NCI-H2171 treated with DMSO at 0.1 percent for 48 hours (cell line): ENCODE data around the gene CCDC190.
A peak's percentile ranks its signal among the peaks of the same experiment; 100 is the strongest.
"Not testable (repeated sequence)": the region's sequence is repeated elsewhere in the genome, so short reads cannot be mapped to it uniquely, and the experiment has no call there.

ENCODE experiments used
- DNase-seq: peaks from one replicate; lab custom pipeline; 2025; lab: John Stamatoyannopoulos, UW

The CCDC190 gene

DNA sequence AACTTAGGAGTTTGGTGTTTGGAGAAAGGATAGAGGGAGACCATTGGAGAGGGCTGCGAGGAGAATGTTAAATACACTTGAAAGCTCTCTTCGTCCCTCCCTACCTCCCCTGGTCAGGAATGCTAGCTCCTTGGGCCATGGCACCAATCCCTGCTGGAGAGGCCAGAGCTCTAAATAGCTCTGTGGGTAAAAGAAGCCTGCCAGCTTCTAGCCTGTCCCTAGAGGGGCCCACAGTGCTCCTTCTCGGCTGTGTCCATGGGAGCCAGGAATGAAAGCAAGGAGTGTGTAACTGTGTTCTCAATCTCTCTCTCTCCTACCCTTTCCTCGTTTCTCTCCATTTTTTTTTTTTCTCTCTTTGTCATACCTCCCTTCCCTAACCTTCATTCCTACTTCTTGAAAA is at the start of gene CCDC190:
CCDC190 (minus strand) TSS at position 75 of the 400 bp plus-strand sequence. CDS start 1,529 bp downstream, outside the sequence.
- no peak for DNase-seq

- DNase-seq: no peak
These were observed 49.2 kb upstream of the CCDC190 start for GRCh38 chr1:162910161-162910560.

- DNase-seq: no peak
These were observed 47.8 kb upstream of the CCDC190 start for GRCh38 chr1:162908780-162909179.

DNA sequence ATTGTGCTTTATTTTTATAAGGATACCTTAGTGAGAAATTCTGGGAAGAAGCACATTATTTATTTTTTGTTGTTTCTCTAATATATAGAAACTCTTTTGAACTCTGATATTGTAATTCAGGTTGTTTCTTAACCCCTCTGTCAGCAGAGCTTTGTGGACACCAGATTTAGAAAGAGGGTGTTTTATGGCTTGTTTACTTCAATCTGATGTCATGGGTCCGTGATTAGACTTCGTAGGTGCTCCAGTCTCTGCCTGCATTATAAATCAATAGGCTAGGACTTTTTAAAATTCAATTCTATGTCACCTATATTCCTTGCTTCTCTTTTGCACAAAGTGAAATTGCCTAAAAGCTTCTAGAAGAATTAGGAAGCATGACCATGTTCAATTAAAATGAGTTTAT is 47.3 kb upstream of the CCDC190 start:
- no peak for DNase-seq

DNA sequence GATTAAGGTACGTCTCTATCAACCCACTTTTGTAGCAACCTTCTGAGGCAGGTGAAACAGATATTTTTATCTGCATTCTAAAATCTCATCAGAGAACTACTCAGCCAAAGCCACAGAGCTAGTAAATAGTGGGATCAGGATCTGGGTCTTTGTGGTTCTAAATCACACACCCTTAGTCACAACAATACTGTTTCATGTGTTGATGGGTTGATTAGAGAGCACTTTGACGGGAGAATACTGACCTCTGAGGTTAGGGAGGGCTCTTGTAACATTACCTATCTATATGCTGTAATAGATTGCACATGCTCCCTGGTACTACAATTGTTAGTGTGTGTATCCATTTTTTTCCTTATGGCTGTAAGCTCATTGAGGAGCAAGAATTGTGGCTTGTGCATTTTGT is 45.5 kb upstream of the CCDC190 start:
- DNase-seq: no peak

DNA sequence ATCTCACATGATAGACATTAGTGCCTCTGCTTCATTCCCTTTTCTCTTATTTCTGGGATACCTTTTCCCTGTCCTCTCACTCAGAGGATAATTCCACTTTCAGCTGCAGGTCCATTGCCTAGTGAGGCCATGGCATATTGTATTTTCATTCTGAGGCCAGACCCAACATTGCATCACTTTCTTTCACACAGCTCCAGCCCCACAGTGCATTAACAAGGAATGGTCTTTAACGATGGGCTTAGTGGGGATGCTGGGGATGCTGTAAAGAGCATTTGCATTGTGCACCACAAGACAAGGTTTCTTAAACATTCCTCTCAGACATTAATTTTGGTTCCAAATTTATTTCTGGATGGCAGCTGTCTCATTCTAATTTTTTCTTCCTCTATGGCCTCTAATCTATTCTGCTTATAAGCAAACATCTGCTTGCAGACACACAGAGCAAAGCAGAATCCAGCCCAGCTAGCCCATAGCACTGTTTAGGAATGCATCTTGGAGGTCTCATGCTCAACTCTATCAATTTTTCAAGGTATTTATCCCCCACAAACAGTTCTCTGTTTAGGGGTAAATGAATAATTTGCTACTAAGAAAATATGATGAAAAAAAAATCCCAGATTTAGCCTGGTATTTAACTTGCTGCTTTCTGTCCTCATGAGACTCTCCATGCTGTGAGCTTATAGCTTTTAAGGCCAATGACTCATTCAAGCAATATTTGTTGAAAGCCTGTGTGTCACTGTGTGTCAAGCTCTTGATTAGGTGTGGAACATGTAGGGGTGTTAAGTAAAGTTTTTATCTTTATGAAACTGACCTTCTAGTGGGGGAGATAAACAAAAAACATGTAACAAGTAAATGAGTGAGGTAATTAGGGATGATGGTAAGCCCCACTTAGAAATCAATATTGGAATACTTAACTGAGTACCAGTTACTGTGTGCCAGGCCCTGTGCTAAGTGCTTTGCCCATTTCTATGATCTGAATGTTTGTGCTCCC is 44.5 kb upstream of the CCDC190 start:
- DNase-seq: no peak

DNA sequence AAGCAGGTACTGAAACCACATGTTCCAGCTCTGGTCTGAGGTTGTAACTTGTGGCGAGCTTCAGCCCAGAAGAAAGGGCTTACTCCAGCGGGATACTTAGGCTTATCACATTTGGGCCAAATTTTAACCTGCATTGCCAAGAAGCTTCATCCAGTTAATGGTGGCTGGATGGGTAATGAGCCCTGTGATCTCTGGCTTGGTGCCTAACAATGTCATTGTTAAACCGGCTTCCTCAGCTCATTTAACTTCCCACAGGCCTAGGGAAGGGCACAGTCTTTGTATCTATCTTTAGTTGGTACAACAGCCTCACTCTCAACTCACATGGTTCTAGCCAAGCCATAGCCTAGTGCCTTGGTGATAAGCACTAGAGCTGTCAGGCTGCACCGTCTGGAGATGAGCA is 43.6 kb upstream of the CCDC190 start:
- DNase-seq: no peak

DNA sequence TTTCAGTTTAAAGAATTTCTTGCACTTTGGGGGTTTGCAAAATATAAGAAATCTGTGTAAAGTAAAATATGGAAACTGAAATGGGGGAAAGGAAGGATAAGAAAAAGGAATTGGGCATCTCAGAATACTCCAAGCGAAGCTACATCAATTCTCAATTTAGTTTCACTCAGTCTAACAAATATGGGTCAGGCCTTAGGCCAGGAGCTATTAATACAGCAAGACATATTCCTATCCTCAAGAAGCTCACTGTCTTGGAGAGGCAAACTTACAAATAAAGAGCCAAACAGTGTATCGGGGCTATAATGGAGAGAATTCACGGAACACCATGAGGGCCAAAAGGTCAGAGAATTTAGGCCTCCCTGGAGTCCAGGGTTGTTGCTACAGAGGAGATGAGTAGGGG is 43.0 kb upstream of the CCDC190 start:
- no peak for DNase-seq

- no peak for DNase-seq
These were observed 42.3 kb upstream of the CCDC190 start for GRCh38 chr1:162903246-162903645.

DNA sequence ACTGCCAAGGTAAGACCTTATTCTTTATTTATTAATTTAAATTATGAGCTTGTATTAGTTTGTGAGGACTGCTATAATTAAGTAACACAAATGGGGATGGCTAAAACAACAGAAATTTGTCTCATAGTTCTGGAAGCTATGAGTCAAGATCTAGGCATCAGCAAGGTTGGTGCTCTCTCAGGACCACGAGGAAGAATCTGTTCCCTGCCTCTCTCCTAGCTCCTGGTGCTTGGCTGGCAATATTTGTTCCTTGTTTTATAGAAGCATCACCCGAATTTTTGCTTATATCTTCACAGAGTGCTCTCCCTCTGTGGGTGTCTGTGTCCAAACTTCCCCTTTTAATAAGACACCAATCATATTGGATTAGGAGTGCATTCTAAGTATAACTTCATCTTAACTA is 41.4 kb upstream of the CCDC190 start:
- no peak for DNase-seq

DNA sequence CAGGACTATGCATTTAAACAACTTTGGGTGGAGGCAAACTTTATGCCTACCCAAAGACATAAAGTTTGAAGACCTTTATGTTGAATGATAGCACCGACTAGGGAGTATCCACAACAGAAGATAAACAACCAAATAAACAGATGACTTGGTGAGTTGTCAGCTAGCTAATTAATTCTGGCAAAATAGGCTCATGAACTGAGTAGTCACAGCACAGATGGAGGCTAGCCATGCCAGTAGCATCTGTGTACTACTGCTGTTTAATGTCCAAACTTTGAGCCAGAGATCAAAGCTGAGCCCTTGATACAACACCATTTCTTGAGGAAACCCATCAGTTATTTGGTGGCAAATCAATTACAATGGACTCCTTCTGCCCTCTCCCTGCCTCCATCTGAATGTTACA is 40.3 kb upstream of the CCDC190 start:
- no peak for DNase-seq

- peak; percentile 27 for DNase-seq
These were observed 38.6 kb upstream of the CCDC190 start for GRCh38 chr1:162899422-162900146.

DNA sequence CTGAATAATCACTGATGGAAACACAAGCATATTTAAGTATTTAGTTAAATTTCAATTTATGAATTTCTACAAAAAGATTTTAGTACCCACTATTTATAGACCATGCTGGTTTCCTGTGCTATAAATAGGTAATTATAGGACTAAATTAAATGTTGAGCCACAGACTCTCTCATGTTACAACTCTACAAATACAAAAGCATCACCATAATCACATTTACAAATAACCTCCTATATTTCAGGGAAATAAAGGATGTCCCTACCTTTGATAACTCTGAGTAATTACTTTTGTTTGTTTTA is 32.6 kb upstream of the CCDC190 start:
- DNase-seq: no peak

DNA sequence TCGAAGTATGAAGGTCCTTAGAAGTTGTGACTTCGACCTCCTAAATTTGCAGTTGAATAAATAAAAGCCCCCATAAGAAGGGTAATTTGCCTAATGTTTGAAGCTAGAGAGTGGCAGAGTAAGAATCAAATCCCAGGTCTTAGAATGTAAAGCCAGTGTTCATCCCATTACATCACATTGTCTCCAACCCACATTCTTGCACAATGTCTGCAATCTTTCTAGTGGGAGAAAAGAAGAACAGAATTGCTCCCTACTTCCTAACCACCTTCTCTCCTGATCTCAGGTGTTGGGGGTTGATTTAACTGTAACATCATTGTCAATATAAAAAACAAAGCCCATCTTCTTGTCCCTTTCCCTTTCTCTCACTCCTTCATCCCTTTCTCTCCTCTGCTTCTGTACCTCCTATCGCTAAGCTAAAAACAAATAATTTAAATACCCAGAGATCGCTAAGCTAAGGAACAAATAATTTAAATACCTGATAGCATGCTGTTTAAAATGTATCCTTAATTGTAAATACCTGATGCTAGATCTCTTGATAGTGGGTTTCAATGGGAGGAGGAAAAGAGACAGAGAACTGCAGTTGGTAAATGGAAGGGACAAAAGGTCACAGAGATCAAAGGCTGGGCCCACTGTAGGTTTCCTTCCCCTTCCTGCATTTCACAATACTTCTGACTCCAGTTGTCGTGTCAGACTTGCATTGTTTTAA is 32.1 kb upstream of the CCDC190 start:
- DNase-seq: no peak

GRCh38 chr1:162889989-162890388 is 29.0 kb upstream of the CCDC190 start:
- no peak for DNase-seq

DNA sequence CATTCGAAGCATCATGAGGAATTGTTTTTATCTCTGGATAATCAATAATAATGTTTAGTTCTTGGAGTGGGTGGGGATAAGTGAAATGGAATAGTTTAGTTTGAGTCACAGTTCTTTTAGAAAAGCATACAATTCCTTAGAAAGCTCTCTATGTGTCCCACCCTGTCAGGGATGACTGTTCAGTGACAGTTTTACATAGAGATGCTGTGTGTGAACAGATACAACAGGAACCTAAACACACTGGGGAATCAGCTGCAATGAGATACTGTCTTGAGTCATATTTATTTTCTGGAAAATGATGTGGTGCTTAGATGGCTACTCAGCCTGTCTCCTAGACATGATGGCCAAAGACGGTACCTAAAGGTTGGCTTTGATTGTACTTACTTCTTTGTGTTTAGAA is 25.7 kb upstream of the CCDC190 start:
- no peak for DNase-seq

GRCh38 chr1:162885265-162885664 is 24.3 kb upstream of the CCDC190 start:
- no peak for DNase-seq

GRCh38 chr1:162884831-162885230 is 23.9 kb upstream of the CCDC190 start:
- DNase-seq: no peak

- peak; percentile 80 for DNase-seq
These were observed 21.3 kb upstream of the CCDC190 start for GRCh38 chr1:162882248-162882674.

DNA sequence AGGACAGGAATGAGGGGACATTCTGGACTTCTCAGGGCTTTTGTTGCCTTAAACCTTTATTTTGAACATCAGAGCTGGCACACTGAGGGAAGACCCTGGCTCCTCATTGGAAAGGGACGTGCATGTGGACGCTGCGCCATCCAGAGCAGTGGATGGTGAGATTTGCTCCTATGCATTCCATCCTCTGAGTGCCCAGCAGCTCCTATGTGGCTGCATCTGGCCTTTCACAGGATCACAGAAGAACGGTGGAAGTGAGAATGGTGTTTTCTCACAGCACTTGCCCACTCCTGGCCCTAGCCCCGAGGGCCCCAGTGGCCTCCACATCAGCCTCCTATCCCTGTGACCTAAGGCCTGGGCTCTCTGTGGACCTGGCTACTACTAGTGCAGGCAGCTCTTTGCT is 20.6 kb upstream of the CCDC190 start:
- no peak for DNase-seq

- not testable (repeated sequence) for DNase-seq
These were observed 19.6 kb upstream of the CCDC190 start for GRCh38 chr1:162880617-162881016.

GRCh38 chr1:162878000-162878596 is 17.1 kb upstream of the CCDC190 start:
- peak; percentile 12 for DNase-seq
